ENCODE measurements around the gene ENHO.
A peak's percentile ranks its signal among the peaks of the same experiment; 100 is the strongest.

Gene ENHO

GRCh38 chr9:34522091-34522887 is 501 bp downstream of the ENHO start:
- peak; percentile 61 for DNase-seq

- DNase-seq, result no peak
These were observed 1.3 kb downstream of the ENHO start for GRCh38 chr9:34521406-34522045.

GRCh38 chr9:34520505-34521385 is 2.0 kb downstream of the ENHO start:
- DNase-seq, result no peak

- DNase-seq, result no peak
These were observed 2.7 kb downstream of the ENHO start for GRCh38 chr9:34520096-34520495.

GRCh38 chr9:34519321-34520020 is 3.3 kb downstream of the ENHO start:
- DNase-seq, result no peak

- DNase-seq, result no peak
These were observed 3.9 kb downstream of the ENHO start for GRCh38 chr9:34518896-34519295.

- DNase-seq, result peak; percentile 68
These were observed 4.6 kb downstream of the ENHO start for GRCh38 chr9:34518110-34518616.

GRCh38 chr9:34517185-34517584 is 5.6 kb downstream of the ENHO start:
- DNase-seq, result no peak

- DNase-seq, result no peak
These were observed 6.8 kb downstream of the ENHO start for GRCh38 chr9:34515959-34516358.

- DNase-seq, result no peak
These were observed 8.0 kb downstream of the ENHO start for GRCh38 chr9:34514816-34515215.

GRCh38 chr9:34514401-34514800 is 8.4 kb downstream of the ENHO start:
- DNase-seq, result no peak

GRCh38 chr9:34513567-34514214 is 9.1 kb downstream of the ENHO start:
- peak; percentile 50 for DNase-seq

- no peak for DNase-seq
These were observed 10.4 kb downstream of the ENHO start for GRCh38 chr9:34512131-34513078.

GRCh38 chr9:34510497-34511468 is 12.0 kb downstream of the ENHO start:
- peak; percentile 78 for DNase-seq

GRCh38 chr9:34508951-34509350 is 13.8 kb downstream of the ENHO start:
- DNase-seq, result no peak

- no peak for DNase-seq
These were observed 14.3 kb downstream of the ENHO start for GRCh38 chr9:34508463-34508862.

- DNase-seq, result no peak
These were observed 14.8 kb downstream of the ENHO start for GRCh38 chr9:34507966-34508365.

GRCh38 chr9:34507556-34507955 is 15.2 kb downstream of the ENHO start:
- DNase-seq, result no peak

GRCh38 chr9:34506623-34507022 is 16.2 kb downstream of the ENHO start:
- no peak for DNase-seq
